GM19023 (cell line): ENCODE results near the gene ANKRD27.
"Not testable (repeated sequence)": the region's sequence is repeated elsewhere in the genome, so short reads cannot be mapped to it uniquely, and the experiment has no call there.

Experiments used
- ATAC-seq: cut with Tn5 transposase; IDR thresholded peaks from one replicate; pipeline ENCODE4 v1.9.1; 2021; ENCODE audit warnings: mild to moderate bottlenecking, moderate library complexity; ENCODE audit not compliant: unreplicated experiment

Gene ANKRD27

GRCh38 chr19:32656379-32656778 lies 18.6 kb downstream of the ANKRD27 start:
- not testable (repeated sequence) for ATAC-seq

- no peak for ATAC-seq
These were observed 21.4 kb downstream of the ANKRD27 start for GRCh38 chr19:32653599-32653915.

GRCh38 chr19:32652894-32653598 lies 21.9 kb downstream of the ANKRD27 start:
- ATAC-seq = no peak

GRCh38 chr19:32652331-32652730 lies 22.6 kb downstream of the ANKRD27 start:
- not testable (repeated sequence) for ATAC-seq

GRCh38 chr19:32651729-32652140 lies 23.2 kb downstream of the ANKRD27 start:
- no peak for ATAC-seq

- no peak for ATAC-seq
These were observed 24.3 kb downstream of the ANKRD27 start for GRCh38 chr19:32650671-32651070.

GRCh38 chr19:32649751-32650150 lies 25.2 kb downstream of the ANKRD27 start:
- ATAC-seq = no peak

GRCh38 chr19:32647361-32647760 lies 27.6 kb downstream of the ANKRD27 start:
- no peak for ATAC-seq

GRCh38 chr19:32646556-32646955 lies 28.4 kb downstream of the ANKRD27 start:
- ATAC-seq = no peak

- ATAC-seq = no peak
These were observed 32.2 kb downstream of the ANKRD27 start for GRCh38 chr19:32642771-32643170.

GRCh38 chr19:32638625-32639024 lies 36.4 kb downstream of the ANKRD27 start:
- no peak for ATAC-seq

GRCh38 chr19:32637480-32637879 lies 37.5 kb downstream of the ANKRD27 start:
- ATAC-seq = no peak

GRCh38 chr19:32631381-32631780 lies 43.6 kb downstream of the ANKRD27 start:
- no peak for ATAC-seq

GRCh38 chr19:32630338-32630737 lies 44.6 kb downstream of the ANKRD27 start:
- ATAC-seq = no peak

- no peak for ATAC-seq
These were observed 47.2 kb downstream of the ANKRD27 start for GRCh38 chr19:32627714-32628270.

GRCh38 chr19:32626969-32627368 lies 48.0 kb downstream of the ANKRD27 start:
- no peak for ATAC-seq

- no peak for ATAC-seq
These were observed 50.6 kb downstream of the ANKRD27 start for GRCh38 chr19:32624410-32624809.

- ATAC-seq = no peak
These were observed 53.0 kb downstream of the ANKRD27 start for GRCh38 chr19:32622002-32622401.

- no peak for ATAC-seq
These were observed 55.8 kb downstream of the ANKRD27 start for GRCh38 chr19:32619051-32619685.

- ATAC-seq = no peak
These were observed 59.4 kb downstream of the ANKRD27 start for GRCh38 chr19:32615569-32615968.

- no peak for ATAC-seq
These were observed 60.1 kb downstream of the ANKRD27 start for GRCh38 chr19:32614916-32615315.

- ATAC-seq = no peak
These were observed 62.0 kb downstream of the ANKRD27 start for GRCh38 chr19:32613008-32613407.
